ENCODE data around the gene CDCA3. TPM values are rescaled to one million over a fixed set of nuclear protein-coding genes. Genes with fewer than 3 reads are reported as not detected.
A peak's percentile ranks its signal among the peaks of the same experiment; 100 is the strongest.
"Not testable (repeated sequence)": the region's sequence is repeated elsewhere in the genome, so short reads cannot be mapped to it uniquely, and the experiment has no call there.

Gene CDCA3
- total and polyA plus RNA-seq, 8 donors: 0.08 to 1.2 (median 0.73) TPM

- ATAC-seq: no peak
- H3K4me1 ChIP-seq: peaks cover 9 to 27% (median 14%) of the 10 kb centered on the region in 3 donors
- no peak overlapping the region for H3K27ac ChIP-seq
Observed at GRCh38 chr12:6871052-6871957, 20.2 kb upstream of the CDCA3 start.

GRCh38 chr12:6870304-6870703 lies 19.2 kb upstream of the CDCA3 start:
- intact Hi-C loops (cut with DNase I); H3K9me3 ChIP-seq; H3K27ac ChIP-seq; DNase-seq; H3K27me3 ChIP-seq; ATAC-seq; FAIRE-seq; H3K4me3 ChIP-seq: not testable (repeated sequence)
- Histone ChIP-seq H3K36me3 (peaks cover 0 to 11% (median 0%) of the 10 kb centered on the region in 3 donors), H3K4me1 (peaks cover 9 to 27% (median 14%) of the 10 kb centered on the region in 3 donors)
- 51 to 59% methylated on average over 4 of the region's 4 CpGs for WGBS, 2 donors

More at GRCh38 chr12:6871052-6871957, 20.2 kb upstream of the CDCA3 start:
- peak in 1 of 6 donors; percentile 67 for DNase-seq
- WGBS, 2 donors: 72 to 73% methylated on average over 12 of the region's 12 CpGs
- TF ChIP-seq CTCF (IDR thresholded peaks at IDR 0.05): no peak
- Histone ChIP-seq H3K27me3 (no peaks in the 10 kb centered on the region), H3K36me3 (peaks cover 0 to 11% (median 0%) of the 10 kb centered on the region in 3 donors), H3K4me3 (no peak overlapping the region), H3K9me3 (no peaks in the 10 kb centered on the region)
- intact Hi-C loops (cut with DNase I): no loop called here
- FAIRE-seq: no peak

- H3K27me3 ChIP-seq: no peaks in the 10 kb centered on the region
- peaks cover 9 to 27% (median 14%) of the 10 kb centered on the region in 3 donors for H3K4me1 ChIP-seq
- DNase-seq (peak; percentile 75 to 91 (median 86)), FAIRE-seq (no peak), ATAC-seq (peak in 3 of 4 donors; percentile 21 to 31 (median 24))
- peak overlapping the region in 2 of 4 donors; percentile 10 to 99 for H3K27ac ChIP-seq
- H3K36me3 ChIP-seq: peaks cover 0 to 11% (median 0%) of the 10 kb centered on the region in 3 donors
- intact Hi-C loops (cut with DNase I): no loop called here
- peak overlapping the region in 1 of 4 donors; percentile 100 for H3K4me3 ChIP-seq
- H3K9me3 ChIP-seq: no peaks in the 10 kb centered on the region
- TF ChIP-seq CTCF (IDR thresholded peaks at IDR 0.05): peak; percentile 87 to 96 (median 93)
- 19 to 20% methylated on average over 12 of the region's 12 CpGs for WGBS, 2 donors
Observed at GRCh38 chr12:6869049-6870021, 18.2 kb upstream of the CDCA3 start.

- FAIRE-seq (no peak), ATAC-seq (peak in 3 of 4 donors; percentile 0 to 1 (median 0)), DNase-seq (peak in 1 of 6 donors; percentile 37)
- no peak for TF ChIP-seq CTCF (IDR thresholded peaks at IDR 0.05)
- Histone ChIP-seq H3K27ac (peak overlapping the region; percentile 82 to 99 (median 92)), H3K4me3 (peak overlapping the region; percentile 91 to 100 (median 98)), H3K27me3 (no peaks in the 10 kb centered on the region), H3K36me3 (peaks cover 0 to 11% (median 0%) of the 10 kb centered on the region in 3 donors), H3K9me3 (no peaks in the 10 kb centered on the region), H3K4me1 (peaks cover 9 to 27% (median 14%) of the 10 kb centered on the region in 3 donors)
- 7 to 10% methylated on average over 20 to 22 of the region's 22 CpGs for WGBS, 2 donors
- intact Hi-C loops (cut with DNase I): no loop called here
Observed at GRCh38 chr12:6868211-6869048, 17.3 kb upstream of the CDCA3 start.
